ENCODE data around the gene FAM136A. TPM values are rescaled to one million over a fixed set of nuclear protein-coding genes. Genes with fewer than 3 reads are reported as not detected.
"Not testable (repeated sequence)": the region's sequence is repeated elsewhere in the genome, so short reads cannot be mapped to it uniquely, and the experiment has no call there.

FAM136A gene
- 55.8 and 61.9 TPM in 2 replicates for total RNA-seq
- 34.9 TPM for polyA plus RNA-seq (2012)

DNA sequence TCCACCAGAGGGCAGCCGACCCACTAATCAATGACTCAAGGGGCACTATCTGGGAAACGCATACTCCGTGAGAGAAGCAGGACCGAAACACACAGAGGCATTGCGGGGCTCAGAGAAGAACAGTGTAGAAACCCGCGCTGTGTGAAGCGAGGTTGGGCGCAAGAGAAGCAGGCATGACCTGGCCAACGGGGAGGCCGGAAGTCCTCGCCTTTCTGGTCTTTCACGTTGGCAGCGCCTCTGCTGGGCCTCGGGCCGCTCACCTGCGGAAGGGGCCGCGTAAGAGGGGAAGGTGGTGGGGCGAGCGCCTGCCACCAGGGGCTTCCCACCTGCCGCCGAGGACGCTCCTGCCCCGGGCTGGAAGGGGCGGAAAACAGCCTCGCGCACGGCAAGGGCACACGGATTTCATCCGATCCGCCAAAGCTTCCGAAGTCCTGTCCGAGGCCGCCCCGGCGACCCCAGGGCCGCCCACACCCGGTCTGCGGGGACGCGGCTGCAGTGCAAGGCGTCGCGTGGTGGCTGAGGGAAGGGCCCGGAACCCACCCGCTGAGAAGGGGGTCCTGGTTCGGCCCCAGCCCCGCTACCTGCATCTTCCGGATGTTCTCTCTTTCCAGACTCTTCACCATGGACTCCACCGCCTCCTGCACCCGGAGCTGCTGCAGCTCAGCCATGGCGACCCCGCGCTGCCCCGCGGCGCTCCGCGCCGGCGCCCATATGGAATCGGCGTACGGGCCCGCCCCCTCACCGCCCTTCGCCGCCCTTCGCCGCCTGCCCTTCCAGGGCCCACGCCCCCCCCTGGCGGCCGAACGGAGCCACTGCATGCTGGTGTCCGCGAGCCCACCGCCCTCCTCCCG, at the start of gene FAM136A:
Gene FAM136A, minus strand, starts transcription at position 724 of the 851 bp plus-strand sequence. Its CDS starts 56 bp downstream, at position 668.
- peak; percentile 86 for DNase-seq (ENCODE audit: low read depth)

DNA sequence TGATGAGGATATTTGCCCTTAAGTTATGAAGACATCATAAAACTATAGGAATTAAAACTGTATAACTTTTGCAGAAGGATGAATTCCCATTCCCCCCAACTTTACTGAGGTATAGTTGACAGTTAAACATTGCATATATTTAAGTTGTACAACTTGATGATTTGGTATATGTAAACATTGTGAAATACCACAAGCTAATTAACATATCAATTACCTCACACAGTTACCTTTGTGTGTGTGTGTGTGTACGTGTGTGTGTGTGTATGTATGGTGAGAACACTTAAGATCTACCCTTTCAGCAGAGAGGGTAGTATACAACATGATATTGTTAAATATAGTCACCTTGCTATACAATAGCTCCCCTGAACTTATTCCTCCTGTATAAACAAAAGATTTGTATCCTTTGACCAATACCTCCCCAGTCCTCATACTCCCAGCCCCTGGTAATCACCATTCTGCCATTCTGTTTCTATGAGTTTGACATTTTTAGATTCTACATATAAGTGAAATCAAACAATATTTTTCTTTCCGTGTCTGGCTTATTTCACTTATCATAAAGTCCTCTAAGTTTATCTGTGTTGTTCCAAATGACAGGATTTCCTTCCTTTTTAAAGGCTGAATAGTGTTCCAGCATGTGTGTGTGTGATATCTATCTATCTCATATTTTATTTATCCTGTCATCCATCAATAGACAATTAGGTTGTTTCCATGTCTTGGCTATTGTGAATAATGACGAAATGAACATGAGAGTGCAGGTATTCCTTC, 48.2 kb upstream of the FAM136A start:
- DNase-seq (ENCODE audit: low read depth) = no peak

DNA sequence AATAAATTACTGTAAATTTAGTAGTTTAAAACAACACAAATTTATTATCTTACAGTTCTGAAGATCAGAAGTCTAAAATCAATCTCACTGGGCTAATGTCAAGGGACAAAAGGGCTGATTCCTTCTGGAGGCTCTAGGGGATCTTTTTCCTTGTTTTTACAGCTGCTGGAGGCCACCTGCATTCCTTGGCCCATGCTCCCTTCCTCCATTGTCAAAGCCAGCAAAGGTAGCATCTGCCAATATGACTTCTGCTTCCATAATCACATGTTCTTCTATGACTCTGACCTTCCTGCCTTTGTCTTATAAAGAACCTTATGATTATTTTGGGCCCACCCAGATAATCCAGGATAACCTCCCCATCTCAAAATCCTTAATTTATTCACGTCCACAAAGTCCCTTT, 46.0 kb upstream of the FAM136A start:
- DNase-seq (ENCODE audit: low read depth) = no peak

GRCh38 chr2:70344195-70344594, 42.3 kb upstream of the FAM136A start:
- DNase-seq (ENCODE audit: low read depth) = no peak

GRCh38 chr2:70341477-70341765, 39.6 kb upstream of the FAM136A start:
- no peak for DNase-seq (ENCODE audit: low read depth)

- peak; percentile 49 for DNase-seq (ENCODE audit: low read depth)
These were observed 39.1 kb upstream of the FAM136A start for GRCh38 chr2:70340761-70341476.

GRCh38 chr2:70340075-70340474, 38.2 kb upstream of the FAM136A start:
- DNase-seq (ENCODE audit: low read depth) = no peak

DNA sequence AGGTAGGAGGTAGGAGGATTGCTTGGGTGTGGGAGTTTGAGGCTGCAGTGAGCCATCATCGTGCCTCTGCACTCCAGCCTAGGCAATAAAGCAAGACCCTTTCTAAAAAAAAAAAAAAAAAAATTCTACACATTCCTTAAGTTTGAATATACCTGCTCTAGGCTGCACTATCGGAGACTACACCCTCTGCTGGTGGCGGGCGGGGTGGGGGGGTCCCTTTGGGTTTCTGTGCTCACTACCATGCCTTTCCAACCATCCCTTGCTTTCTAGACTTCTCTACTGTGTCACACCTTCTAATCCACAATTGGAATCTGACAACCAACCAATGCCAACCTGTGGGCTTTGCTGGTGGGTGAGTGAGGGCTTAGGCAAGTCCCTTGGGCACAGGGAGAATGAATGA, 34.7 kb upstream of the FAM136A start:
- DNase-seq (ENCODE audit: low read depth) = no peak

DNA sequence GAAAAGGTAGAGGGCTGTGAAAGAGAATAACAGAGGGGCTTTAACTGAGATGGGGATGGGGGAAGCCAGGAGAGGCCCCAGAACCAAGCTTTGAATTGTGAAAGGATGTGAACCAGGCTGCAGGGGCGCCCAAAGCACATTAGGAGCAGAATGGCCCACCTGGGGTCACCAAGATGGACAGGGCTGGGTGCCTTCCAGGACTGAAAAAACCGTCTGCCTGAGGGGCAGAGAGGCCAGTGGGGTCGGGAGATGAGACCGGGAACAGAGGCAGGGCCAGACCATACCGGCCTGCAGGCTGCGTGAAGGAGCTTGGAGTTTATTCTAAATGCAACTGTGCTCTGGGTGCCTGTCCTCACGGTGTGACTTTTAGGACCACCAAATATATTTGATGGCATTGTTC, 29.1 kb upstream of the FAM136A start:
- DNase-seq (ENCODE audit: low read depth) = no peak

DNA sequence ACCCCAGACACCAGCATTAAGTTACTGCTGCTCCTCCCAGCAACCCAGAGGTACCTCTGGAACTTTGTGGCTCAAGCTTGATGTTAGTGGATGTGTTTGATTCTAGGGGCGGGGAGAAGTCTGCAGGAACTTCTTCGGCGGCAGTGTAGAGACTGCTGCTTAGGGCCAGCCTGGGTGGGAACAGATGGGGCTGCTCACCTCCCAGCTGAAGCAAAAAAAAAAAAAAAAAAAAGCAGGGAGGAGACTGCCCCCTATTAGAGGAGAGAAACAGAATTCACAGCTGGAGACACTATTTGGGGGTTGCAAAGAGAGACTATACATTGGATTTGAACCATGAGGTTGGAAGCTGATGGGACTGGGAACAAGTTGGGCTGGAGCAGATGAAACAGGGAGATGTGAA, 28.6 kb upstream of the FAM136A start:
- no peak for DNase-seq (ENCODE audit: low read depth)

GRCh38 chr2:70328921-70329561, 27.2 kb upstream of the FAM136A start:
- no peak for DNase-seq (ENCODE audit: low read depth)

DNA sequence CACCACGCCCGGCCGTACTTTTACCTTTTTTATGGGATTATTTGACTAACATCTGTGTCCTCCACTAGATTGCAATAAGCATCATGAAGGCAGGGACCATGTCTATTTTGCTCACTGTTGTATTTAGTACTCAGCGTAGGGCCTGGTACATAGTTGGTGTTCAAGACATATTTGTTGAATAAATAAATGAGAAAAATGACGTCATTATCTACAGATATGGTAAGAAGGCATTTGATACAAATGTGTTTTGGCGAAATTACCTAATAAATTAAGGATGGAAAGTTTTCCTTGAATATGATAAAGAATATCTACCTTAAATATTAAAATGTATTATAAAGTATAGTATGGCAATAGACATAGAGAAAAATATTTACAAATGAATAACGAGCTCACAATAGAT, 24.0 kb upstream of the FAM136A start:
- DNase-seq (ENCODE audit: low read depth) = no peak

- no peak for DNase-seq (ENCODE audit: low read depth)
These were observed 20.7 kb upstream of the FAM136A start for GRCh38 chr2:70322518-70322917.

GRCh38 chr2:70321370-70321769, 19.5 kb upstream of the FAM136A start:
- no peak for DNase-seq (ENCODE audit: low read depth)

- peak; percentile 11 for DNase-seq (ENCODE audit: low read depth)
These were observed 12.8 kb upstream of the FAM136A start for GRCh38 chr2:70314640-70315039.

DNA sequence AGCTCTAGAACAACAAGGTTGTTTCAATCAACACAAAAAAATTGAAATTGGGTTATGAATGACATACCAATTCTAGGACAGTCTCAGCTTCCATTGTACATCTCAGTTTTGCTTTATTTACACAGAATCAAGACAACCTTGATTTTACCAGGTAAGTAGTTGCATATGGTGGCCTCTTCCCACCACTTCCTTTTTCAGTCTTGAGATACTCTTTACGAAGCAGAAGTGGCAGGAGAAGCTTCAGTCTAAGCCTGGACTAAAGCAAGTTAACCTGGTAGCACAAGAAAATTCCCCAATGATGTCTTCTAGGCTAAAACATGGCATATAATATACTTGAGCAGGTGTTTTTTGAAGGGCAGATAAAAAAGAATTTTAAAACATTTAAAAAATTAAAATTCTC, 10.7 kb upstream of the FAM136A start:
- DNase-seq (ENCODE audit: low read depth) = no peak

DNA sequence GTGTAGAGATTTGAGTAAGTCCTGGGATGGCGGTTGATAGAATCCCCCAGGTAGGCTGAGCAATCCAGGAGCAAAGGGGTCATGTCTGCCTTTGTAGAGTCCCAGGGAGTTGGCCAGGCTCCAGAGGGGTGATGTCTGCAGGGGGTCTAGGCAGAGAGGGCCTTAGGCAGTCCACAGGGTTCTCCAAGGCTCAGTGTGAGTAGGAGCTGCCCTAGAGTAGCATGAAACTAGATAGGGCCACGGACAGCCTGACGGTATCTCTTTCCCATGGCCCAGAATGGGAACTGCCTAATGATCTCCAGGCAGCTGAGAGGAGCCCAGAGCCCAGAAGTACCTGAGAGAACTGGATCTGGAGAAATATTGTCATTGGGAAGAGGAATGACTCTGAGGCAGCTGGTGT, 9.0 kb upstream of the FAM136A start:
- DNase-seq (ENCODE audit: low read depth) = no peak

- DNase-seq (ENCODE audit: low read depth) = no peak
These were observed 3.7 kb upstream of the FAM136A start for GRCh38 chr2:70305531-70305930.

GRCh38 chr2:70304498-70304897, 2.6 kb upstream of the FAM136A start:
- no peak for DNase-seq (ENCODE audit: low read depth)

DNA sequence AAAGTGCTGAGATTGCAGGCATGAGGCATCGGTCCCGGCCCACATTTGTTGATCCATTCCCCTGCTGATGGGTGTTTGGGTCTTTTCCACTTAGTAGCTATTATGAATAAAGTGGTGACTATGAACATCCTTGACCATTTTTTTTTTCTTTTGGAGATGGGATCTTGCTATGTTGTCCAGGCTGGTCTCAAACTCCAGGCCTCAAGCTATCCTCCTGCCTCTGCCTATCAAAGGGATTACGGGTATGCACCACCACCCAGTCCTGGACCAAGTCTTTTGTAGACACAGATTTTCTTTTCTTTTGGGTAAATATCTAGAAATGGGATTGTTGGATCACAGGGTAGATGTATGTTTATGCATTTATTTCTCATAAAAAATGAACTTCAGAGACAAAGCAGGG, 1.3 kb upstream of the FAM136A start:
- no peak for DNase-seq (ENCODE audit: low read depth)

DNA sequence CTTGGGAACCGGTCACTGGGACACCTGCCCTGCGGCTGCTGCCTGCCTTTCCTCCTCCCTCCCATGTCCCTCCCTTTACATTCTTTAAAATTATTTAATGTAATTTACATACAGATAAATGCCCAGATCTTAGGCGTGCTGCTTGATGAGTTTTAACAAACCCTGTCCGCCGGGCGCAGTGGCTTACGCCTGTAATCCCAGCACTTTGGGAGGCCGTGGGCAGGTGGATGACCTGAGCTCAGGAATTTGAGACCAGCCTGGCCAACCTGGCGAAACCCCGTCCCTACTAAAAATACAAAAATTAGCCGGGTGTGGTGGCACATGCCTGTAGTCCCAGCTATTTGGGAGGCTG, 304 bp upstream of the FAM136A start:
- DNase-seq (ENCODE audit: low read depth) = not testable (repeated sequence)

All from myocyte (in vitro differentiated cells).